ENCODE data around the gene MICAL1.
"Not testable (repeated sequence)": the region's sequence is repeated elsewhere in the genome, so short reads cannot be mapped to it uniquely, and the experiment has no call there.

MICAL1 gene

DNA sequence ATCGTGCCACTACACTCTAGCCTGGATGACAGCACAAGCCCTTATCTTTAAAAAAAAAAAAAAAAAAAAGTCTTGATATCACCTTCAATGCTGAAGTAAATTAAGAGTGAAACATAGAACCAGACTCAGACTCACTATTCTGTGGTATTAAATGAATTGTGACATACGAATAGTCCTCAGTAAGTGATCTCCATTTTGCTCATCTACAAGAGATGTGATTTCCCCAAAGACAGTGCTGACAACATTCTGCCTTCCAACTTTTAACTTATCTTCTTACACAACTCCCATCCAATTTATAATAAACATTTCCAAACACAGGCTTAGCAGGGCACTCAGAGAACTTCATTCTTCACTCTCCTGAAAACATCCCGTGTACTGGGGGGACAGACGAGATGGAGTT lies 19.4 kb upstream of the MICAL1 start:
- DNase-seq = no peak

- DNase-seq = no peak
Observed at GRCh38 chr6:109473120-109473519, 17.5 kb upstream of the MICAL1 start.

DNA sequence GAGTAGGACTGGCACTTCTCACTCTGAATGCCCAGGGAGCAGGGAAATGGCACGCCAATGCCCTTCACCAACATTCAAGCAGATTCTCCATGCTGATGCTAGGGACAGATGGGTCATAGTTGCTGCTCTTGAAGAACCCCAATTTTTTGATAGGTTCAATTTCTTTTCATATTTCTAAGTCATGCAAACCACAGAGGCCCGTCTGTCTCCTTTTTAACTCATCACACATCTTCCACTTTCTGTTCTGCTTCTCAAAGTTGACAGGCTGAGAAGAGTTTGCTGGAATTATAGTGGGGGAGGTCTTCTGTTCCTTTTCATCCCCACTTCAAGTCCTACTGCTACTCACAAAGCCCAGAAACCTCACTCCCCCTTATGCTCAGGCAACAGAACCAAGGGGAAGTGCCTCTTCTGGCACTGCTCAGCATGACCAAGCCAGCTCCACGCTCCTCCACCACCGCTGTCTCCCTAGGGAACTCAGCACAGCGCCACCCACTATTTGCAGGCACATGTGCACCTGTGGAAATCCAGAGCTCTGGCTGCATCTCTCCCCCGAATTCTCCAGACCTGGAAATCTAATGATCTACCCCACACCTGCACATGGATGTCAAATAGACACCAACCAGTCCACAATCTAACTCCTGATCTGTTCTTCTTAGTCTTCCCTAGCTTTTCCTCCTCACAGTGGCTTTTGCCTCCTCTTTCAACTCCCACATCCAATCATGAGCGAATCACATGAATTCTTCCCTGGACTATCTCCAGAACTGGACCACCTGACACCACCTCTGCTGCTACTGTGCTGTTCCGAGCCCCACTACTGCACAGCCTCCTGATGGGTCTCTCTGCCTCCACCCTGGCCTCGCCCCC lies 16.8 kb upstream of the MICAL1 start:
- DNase-seq = no peak

- no peak for DNase-seq
Observed at GRCh38 chr6:109471105-109471810, 15.7 kb upstream of the MICAL1 start.

- DNase-seq = no peak
Observed at GRCh38 chr6:109469591-109470189, 14.1 kb upstream of the MICAL1 start.

- no peak for DNase-seq
Observed at GRCh38 chr6:109467696-109468095, 12.1 kb upstream of the MICAL1 start.

GRCh38 chr6:109466212-109466923 lies 10.8 kb upstream of the MICAL1 start:
- DNase-seq = no peak

- no peak for DNase-seq
Observed at GRCh38 chr6:109465772-109466171, 10.2 kb upstream of the MICAL1 start.

- no peak for DNase-seq
Observed at GRCh38 chr6:109461733-109462526, 6.4 kb upstream of the MICAL1 start.

- not testable (repeated sequence) for DNase-seq
Observed at GRCh38 chr6:109461205-109461604, 5.6 kb upstream of the MICAL1 start.

GRCh38 chr6:109460161-109460829 lies 4.7 kb upstream of the MICAL1 start:
- no peak for DNase-seq

DNA sequence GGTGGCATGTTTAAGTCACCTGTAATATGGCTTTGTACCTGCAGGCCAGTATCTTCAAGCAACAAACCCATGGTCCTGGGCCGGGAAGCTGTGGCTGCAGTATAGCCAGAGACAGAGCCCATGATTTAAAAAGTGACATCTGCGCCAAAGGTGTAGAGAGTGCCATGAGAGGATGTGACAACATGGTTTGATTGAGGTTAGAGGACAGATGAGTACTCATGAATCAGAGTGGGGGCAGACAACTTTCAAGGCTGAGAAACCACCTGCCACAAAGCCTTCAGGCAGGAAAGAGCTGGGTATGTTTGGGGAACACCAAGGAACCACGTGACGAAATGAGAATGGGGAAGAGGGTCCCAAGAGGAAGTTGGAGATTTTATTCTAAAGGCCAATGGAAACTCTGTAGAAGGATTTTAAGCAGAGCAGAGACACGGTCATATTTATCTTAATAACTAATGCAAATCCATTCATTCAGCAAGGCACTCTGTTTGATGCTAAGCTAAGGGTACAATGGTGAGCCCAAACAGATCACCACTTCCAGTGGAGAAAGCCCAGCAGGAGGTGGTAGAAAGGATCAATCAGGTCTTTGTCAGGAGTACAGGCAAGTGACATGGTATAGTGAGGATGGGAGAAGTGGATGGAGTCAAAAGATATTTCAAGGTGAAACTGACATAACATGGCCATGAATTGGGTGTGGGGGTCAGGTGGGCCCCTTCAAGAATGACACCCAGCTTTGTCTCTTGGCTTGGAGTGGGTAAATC lies 3.4 kb upstream of the MICAL1 start:
- DNase-seq = peak; percentile 52

GRCh38 chr6:109457562-109457996 lies 2.0 kb upstream of the MICAL1 start:
- no peak for DNase-seq

- DNase-seq = no peak
Observed at GRCh38 chr6:109456710-109457561, 1.4 kb upstream of the MICAL1 start.

GRCh38 chr6:109456111-109456583 lies 575 bp upstream of the MICAL1 start:
- DNase-seq = no peak

DNA sequence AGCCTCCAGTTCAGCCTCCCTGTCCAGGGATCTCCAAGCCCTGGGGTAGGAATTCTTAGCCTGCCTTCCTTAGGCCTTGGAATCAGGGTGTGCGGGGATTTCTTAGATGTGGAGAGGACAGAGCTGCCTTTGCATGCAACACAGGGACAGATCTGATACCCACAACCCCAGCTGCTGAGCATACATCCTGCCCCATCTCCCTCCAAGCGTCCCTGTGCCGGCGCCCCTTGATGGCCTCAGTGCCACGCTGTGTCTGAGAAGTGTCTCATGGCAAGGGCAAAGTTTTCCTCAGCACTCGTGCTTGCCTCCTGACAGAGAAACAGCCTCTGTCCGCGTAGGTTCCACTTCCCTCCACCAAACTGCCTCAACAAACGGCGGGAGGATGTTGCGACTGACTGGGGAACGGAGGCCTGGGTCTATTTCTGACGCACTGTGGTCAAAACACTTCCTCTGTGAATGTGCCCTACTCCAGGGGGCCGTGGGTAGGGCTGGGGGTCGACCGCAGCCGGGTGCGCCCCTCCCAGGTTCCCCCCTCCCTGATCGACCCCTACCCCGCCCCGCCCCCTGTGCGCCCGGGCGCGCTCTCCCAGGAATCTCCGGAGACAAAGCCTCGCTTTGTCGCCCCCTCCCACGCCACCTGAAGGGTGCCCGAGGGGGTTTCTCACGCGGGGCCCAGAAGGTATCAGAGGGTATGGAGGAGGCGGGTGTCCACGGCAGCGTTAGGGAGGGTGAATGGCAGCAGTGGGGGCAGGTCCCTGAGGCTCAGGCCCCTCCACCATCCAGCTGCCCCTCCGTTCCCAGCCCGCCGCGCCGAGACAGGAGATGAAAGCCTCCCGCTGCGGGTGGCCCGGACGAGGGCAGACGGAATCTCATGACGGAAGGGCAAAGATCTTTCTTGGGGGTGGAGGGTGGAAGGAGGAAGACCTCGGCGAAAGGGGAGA lies 806 bp downstream of the MICAL1 start:
- DNase-seq = peak; percentile 67

DNA sequence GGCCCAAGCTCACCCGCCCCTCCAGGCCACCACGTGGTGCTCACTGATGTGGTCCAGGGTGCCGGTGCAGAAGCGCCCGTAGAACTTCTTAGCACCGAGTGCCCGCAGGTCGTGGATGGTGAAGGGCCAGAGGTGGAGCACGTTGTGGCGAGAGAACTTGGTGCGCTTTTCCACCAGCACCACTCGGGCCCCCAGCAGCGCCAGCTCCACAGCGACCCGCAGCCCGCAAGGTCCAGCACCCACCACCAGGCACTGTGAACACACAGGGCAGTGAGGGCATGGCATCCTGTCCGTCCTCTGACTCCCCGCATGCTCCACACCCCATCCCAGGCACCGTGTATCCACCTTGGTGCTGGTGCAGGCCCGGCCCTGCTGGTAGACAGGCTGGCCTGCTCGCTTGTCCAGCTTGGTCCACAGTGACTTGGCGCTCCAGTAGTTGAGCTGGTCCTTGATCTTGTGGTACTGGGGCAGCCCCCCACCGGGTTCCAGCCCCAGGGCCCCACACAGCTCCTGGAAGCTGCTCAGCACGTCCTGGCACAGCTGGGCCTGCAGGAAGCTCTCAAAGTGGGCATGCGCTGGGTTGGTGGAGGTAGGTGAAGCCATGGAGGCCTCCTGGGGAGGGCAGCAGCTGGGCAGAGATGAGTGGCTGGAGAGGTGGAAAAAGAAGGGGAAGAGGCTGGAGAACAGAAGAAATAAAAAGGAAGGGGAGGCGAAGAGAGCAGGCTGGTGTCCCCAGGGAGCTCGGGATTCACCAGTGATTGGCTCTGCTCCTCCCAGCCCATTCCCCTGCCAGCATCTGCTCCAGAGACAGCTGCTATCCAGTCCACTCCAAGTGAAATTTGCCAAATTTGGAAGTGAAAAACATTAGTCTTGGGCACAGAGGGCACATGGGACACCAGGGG lies 1.7 kb downstream of the MICAL1 start:
- no peak for DNase-seq

Measured in activated CD8-positive, alpha-beta memory T cell treated with anti-CD3 and anti-CD28 coated beads, Interleukin-2, amount 50 U/mL, for 4 hours (primary cell).